Measurements from ENCODE around the gene ZPR1.
"Not testable (repeated sequence)": the region's sequence is repeated elsewhere in the genome, so short reads cannot be mapped to it uniquely, and the experiment has no call there.

Gene ZPR1

GRCh38 chr11:116823031-116823843, 35.4 kb upstream of the ZPR1 start, which contains the start of gene APOA4:
TSS of gene APOA4 (minus strand) at chr11:116823304. CDS start at chr11:116823191, 113 bp downstream.
- no peak for DNase-seq (ENCODE audit: low read depth in 2 of 2)

GRCh38 chr11:116822575-116822974, 34.8 kb upstream of the ZPR1 start:
- no peak for DNase-seq (ENCODE audit: low read depth in 2 of 2)

DNA sequence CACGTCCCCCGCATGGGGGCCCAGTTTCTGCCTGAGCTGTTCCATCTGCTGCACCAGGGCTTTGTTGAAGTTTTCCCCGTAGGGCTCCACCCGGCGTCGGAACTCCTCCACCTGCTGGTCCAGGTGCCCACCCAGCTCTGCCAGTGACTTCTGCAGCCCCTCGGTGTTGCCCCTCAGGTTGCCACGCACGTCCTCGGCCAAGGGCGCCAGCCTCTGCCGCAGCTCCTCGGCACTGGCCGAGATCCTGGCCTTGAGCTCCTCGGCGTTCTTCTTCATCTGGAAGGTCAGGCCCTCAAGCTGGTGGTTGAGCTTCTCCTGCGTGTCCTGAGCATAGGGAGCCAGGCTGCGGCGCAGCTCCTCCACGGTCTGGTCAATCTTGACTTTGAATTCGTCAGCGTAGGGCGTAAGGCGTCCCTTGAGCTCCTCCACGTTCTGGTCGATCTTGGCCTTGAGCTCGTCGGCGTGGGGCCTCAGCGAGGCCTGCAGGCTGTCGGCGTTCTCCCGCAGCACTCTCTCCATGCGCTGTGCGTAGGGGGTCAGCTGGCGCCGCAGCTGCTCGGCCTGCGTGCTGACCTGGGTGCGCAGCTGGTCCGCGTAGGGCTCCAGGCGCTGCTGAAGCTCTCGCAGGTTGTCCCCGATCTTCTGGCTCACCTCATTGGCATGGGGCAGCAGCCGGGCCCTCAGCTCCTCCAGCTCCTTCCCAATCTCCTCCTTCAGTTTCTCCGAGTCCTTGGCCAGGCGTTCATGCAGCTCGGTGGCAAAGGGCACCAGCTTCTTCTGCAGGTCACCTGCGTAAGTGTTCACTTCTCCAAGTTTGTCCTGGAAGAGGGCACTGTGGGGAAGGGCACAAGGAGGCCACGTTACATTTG, 33.5 kb upstream of the ZPR1 start:
- no peak for DNase-seq (ENCODE audit: low read depth in 2 of 2)

DNA sequence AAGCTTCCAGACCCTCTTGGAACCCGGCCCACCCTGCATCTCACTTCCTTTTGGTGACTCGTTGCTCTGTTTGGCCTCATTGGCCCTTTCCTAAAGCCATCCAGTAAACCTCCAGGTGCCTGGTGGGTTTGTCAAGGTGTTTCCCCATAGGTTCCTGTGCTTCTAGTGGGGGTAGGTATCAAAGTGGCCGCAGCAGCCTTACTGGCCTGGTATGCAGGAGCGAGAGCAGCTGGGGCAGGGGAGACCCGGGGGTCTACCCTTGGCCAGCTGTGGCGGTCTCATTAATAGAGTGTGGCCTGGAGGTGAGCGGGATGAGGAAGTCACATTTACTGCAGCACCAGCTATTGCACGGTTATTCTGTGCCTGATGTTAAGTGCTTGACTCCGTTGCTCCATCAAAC, 31.2 kb upstream of the ZPR1 start:
- no peak for DNase-seq (ENCODE audit: low read depth in 2 of 2)

- DNase-seq (ENCODE audit: low read depth in 2 of 2) = no peak
Observed at GRCh38 chr11:116814502-116814901, 26.7 kb upstream of the ZPR1 start.

GRCh38 chr11:116813781-116814471, 26.1 kb upstream of the ZPR1 start:
- DNase-seq (ENCODE audit: low read depth in 2 of 2) = no peak

DNA sequence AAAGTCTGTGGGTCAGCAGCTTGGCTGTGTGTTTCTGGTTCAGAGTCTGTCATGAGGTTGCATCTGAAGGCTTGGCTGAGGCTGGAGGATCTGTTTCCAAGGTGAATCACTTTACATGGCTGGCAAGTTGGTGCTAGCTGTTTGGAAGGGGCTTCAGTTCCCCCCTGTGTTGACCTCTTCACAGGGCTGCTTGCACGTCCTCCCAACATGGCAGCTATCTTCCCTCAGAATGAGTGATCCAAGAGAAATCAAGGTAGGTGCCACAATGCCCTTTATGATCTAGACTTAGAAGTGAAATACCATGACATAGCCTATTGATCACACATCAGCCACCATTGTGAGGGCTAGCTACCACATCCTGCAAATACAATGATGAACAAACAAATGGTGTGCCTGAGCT, 25.3 kb upstream of the ZPR1 start:
- no peak for DNase-seq (ENCODE audit: low read depth in 2 of 2)

DNA sequence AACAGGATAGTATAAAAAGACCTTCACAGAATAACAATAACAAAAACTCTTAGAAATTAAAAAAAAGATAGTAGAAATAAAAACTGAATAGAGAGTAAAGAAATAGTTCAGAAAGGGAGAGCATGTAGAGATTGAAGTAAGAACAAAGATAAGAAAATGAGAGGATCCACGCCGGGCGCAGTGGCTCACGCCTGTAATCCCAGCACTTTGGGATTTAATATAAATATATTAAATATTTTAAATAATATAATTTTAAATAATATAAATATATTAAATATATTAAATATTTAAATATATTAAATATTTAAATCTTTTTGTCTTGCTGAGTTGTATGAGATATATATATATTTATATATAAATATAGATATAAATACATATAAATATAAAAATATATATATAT, 24.3 kb upstream of the ZPR1 start:
- no peak for DNase-seq (ENCODE audit: low read depth in 2 of 2)

DNA sequence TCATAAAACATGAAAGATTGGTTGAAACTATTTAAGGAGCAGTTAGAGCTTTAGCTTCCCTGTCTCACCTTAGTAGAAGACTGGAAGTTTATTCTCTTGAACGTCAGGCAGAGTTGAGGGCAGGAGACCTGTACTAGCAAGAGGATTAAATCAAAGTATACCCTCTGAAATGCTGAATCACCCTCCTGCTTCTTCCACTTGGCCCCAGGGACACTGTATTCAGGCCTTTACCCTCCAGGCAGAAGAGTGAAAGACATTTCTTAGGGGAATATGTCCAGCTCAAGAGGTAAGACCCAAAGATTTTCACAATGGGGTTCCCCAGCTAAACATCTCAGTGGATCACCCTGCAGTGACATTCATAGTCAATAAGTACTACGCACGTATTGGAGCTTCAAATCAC, 23.4 kb upstream of the ZPR1 start:
- DNase-seq (ENCODE audit: low read depth in 2 of 2) = no peak

DNA sequence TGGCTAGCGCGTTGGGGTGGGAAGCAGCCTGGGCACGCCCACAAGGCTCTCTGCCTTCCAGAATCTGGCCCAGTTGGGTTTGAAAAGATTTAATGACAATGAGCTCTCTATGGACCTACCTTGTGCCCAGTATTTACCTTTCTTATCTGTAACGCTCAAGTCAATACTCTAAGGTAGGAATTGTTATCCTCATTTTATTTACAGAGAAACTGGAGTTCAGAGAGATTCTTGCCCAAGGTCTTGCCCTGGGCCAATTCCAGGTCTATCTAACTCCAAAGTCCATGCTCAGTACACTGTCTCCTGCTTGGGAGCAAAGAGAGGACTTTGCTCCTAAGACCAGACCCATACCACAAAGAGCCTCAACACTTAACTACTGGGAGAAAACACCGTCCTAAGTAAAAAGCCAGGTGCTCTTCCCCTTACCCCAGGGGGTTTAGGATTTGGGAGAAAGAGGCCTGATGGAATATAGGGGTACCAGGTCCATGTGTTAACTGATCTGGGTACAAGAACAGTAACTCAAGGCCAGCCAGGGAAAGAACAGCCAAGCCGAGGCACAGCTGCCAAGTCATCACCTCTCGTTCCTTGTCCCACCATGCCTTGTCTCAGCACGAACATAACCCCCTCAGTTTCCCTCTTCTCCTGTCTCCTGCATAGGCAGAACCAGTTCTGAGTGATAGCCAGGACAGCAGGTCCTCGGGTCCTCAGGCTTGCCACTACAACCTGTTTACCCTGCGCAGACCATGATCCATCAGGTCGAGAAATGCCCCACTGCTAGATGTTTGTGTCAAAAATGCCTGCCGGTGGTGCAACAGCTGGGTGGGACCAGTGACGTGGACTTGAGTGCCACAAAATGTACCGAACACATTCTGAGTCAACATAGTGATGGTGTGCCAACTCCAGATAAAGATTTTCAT, 20.7 kb upstream of the ZPR1 start:
- no peak for DNase-seq (ENCODE audit: low read depth in 2 of 2)

DNA sequence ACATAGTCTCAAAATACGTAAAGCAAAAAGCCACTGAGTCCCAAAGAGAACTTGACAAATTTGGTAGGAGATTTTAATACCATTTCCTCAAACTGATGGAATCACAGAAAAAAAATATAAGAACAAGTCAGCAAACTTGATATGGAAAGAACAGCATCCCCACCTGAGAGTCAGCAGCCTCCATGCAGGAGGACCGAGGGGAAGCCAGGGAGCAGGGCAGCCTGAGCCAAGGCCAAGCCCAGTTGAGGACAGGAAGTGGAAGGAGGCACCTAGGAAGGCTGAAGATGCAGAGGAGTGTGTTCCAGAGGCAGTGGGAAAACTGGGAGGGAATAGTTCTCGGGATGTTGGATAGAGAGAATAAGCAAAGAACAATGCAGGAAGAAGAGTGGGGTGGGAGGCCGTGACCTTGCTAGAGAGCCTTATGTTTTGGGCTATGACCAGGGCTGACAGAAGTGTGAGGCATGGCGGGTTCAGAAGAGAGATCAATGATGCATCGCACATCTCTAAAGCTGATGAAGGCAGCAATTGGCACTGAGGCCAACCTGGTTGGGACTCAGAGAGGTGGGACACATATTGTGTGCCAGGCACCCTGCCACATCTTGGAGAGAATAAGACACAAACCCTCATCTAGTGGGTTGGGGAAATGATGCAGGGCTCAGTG, 19.9 kb upstream of the ZPR1 start:
- no peak for DNase-seq (ENCODE audit: low read depth in 2 of 2)

GRCh38 chr11:116804001-116804400, 16.2 kb upstream of the ZPR1 start:
- DNase-seq (ENCODE audit: low read depth in 2 of 2) = no peak

DNA sequence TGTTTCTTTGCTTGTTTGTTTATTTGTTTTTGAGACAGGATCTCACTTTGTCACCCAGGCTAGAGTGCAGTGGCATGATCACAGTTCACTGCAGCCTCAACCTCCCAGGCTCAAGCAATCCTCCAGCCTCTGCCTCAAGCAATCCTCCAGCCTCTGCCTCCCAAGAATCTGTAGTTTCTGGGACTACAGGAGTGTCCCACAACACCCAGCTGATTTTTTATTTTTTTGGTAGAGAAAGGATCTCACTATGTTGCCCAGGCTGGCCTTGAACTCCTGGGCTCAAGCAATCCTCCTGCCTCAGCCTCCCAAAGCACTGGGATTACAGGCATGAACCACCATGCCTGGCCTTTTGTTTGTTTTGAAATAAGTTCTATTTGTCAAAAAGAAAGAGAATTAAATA, 13.8 kb upstream of the ZPR1 start:
- DNase-seq (ENCODE audit: low read depth in 2 of 2) = not testable (repeated sequence)

- no peak for DNase-seq (ENCODE audit: low read depth in 2 of 2)
Observed at GRCh38 chr11:116800610-116801009, 12.8 kb upstream of the ZPR1 start.

DNA sequence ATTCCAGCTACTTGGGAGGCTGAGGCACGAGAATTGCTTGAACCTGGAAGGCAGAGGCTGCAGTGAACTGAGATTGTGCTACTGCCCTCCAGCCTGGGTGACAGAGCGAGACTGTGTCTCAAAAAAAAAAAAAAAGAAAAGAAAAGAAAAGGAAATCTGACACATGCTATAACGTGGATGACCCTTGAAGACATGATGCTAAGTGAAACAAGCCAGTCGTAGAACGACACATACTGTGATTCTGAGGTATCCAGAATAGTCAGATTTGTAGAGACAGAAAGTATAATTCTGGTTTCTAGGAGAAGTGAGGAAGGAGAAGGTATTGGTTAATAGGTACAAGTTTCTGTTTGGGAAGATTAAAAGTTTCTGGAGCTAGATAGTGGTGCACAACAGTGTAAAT, 10.5 kb upstream of the ZPR1 start:
- DNase-seq (ENCODE audit: low read depth in 2 of 2) = no peak

DNA sequence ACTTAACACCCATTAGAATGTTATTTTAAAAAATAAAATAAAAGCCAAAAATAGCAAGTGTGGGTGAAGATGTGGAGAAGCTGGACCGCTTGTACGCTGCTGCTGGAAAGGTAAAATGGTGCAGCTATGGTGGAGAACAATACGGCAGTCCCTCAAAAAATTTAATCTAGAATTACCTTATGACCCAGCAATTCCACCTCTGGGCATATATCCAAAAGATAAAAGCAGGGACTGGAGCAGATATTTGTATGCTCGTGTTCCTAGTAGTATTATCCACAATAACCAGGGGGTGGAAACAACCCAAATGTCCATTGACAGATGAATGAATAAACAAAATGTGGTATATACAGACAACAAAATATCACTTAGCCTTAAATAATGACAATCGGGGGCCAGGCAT, 10.0 kb upstream of the ZPR1 start:
- no peak for DNase-seq (ENCODE audit: low read depth in 2 of 2)

DNA sequence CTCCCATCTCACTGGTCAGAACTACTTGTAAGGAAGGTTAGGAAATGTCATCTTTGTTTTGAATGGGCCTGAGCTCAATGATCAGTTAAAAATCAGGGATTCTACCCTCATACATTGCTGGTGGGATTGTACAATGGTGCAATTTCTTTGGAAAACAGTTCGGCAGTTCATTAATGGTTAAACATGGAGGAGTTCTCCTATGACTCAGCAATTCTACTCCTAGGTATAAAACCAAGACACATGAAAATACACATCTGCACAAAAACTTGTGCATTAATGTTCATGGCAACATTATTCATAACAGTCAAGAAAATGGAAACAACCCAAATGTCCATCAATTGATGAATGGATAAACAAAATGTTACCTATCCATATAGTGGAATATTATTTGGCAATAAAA, 8.7 kb upstream of the ZPR1 start:
- no peak for DNase-seq (ENCODE audit: low read depth in 2 of 2)

GRCh38 chr11:116794851-116795250, 7.0 kb upstream of the ZPR1 start:
- no peak for DNase-seq (ENCODE audit: low read depth in 2 of 2)

DNA sequence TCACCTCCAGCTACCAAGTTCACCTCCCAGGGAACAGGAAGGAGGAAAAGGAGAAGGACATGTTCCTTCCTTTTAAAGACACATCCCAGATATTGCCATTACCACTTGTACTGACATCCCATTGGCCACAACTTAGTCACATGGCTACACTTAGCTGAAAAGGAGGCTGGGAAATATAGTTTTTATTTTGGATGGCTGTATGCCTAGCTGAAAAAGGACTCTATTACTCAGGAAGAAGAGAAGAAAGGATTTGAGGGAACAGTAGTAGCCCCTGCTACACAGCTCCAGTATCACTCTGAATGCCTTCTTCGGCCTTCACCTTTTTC, 5.9 kb upstream of the ZPR1 start:
- DNase-seq (ENCODE audit: low read depth in 2 of 2) = no peak

GRCh38 chr11:116792869-116793771, 5.3 kb upstream of the ZPR1 start:
- DNase-seq (ENCODE audit: low read depth in 2 of 2) = no peak
